Measurements from ENCODE around the gene MLPH.

DNA sequence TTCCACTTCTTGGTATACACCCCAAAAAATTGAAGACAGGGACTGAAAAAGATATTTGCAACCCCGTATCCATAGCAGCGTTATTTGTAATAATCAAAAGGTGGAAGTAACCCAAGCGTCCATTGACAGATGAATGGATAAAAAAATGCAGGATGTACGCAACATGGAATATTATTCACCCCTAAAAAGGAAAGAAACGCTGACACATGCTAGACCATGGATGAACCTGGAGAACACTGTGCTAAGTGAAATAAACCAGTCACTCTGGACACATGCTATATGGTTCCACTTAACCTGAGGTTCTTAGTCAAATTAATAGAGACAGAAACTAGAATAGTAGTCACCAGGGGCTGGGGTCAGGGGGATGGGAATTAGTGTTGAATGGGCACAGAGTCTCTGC, 40.7 kb downstream of the MLPH start:
- TF ChIP-seq NFRKB (IDR thresholded peaks at IDR 0.05) (no peak), FOXA1 (IDR thresholded peaks at IDR 0.05) (no peak), HDGF (IDR thresholded peaks at IDR 0.05; ENCODE audit: borderline replicate concordance) (no peak), BHLHE40 (IDR thresholded peaks at IDR 0.05; ENCODE audit: borderline replicate concordance) (no peak)
